HUES48 (cell line): ENCODE results near the gene SOX8.
"Not testable (repeated sequence)": the region's sequence is repeated elsewhere in the genome, so short reads cannot be mapped to it uniquely, and the experiment has no call there.

Experiments
- H3K27ac ChIP-seq: one replicate; pipeline ENCODE4 v1.7.0; 2013; ENCODE audit warnings: low read depth, low read length, inconsistent platforms
- H3K27me3 ChIP-seq: 2 replicates; pipeline ENCODE4 v1.6.1; 2013; ENCODE audit warnings: mild to moderate bottlenecking, low read length; ENCODE audit not compliant: control insufficient read depth, insufficient read depth
- H3K36me3 ChIP-seq: 2 replicates; pipeline ENCODE4 v1.6.1; 2013; ENCODE audit warnings: low read length; ENCODE audit not compliant: control insufficient read depth, insufficient read depth
- H3K4me1 ChIP-seq: 2 replicates; pipeline ENCODE4 v1.6.1; 2013; ENCODE audit warnings: mild to moderate bottlenecking, low read length; ENCODE audit not compliant: control insufficient read depth, insufficient read depth
- H3K4me3 ChIP-seq: 2 replicates; pipeline ENCODE4 v1.5.1; 2013; ENCODE audit warnings: mild to moderate bottlenecking, low read depth, low read length
- H3K9ac ChIP-seq: 2 replicates; pipeline ENCODE4 v1.6.1; 2013; ENCODE audit warnings: mild to moderate bottlenecking, low read depth, low read length, moderate library complexity
- H3K9me3 ChIP-seq: 2 replicates; pipeline ENCODE4 v1.6.1; 2013; ENCODE audit warnings: low read length; ENCODE audit not compliant: control insufficient read depth, insufficient read depth

Gene SOX8

GRCh38 chr16:942436-943060 is 39.0 kb upstream of the SOX8 start:
- Histone ChIP-seq H3K27me3 (no peaks in the 10 kb centered on the region), H3K27ac (no peak overlapping the region), H3K4me1 (no peaks in the 10 kb centered on the region), H3K4me3 (no peak overlapping the region), H3K9me3 (peaks cover 4% of the 10 kb centered on the region; the same call in 1 of the 2 replicates), H3K36me3 (no peaks in the 10 kb centered on the region), H3K9ac (no peak overlapping the region)

- no peaks in the 10 kb centered on the region for H3K27me3 ChIP-seq
- H3K9me3 ChIP-seq = peaks cover 4% of the 10 kb centered on the region; the same call in 1 of the 2 replicates
- H3K4me3 ChIP-seq = no peak overlapping the region
- no peaks in the 10 kb centered on the region for H3K4me1 ChIP-seq
- no peaks in the 10 kb centered on the region for H3K36me3 ChIP-seq
- H3K9ac ChIP-seq = no peak overlapping the region
- H3K27ac ChIP-seq = no peak overlapping the region
These were observed 37.6 kb upstream of the SOX8 start for GRCh38 chr16:943971-944370.

- H3K27me3 ChIP-seq = no peaks in the 10 kb centered on the region
- no peak overlapping the region for H3K4me3 ChIP-seq
- no peak overlapping the region for H3K9ac ChIP-seq
- no peaks in the 10 kb centered on the region for H3K4me1 ChIP-seq
- no peaks in the 10 kb centered on the region for H3K36me3 ChIP-seq
- peaks cover 4% of the 10 kb centered on the region; the same call in 1 of the 2 replicates for H3K9me3 ChIP-seq
- H3K27ac ChIP-seq = no peak overlapping the region
These were observed 36.1 kb upstream of the SOX8 start for GRCh38 chr16:945271-946047.

- Histone ChIP-seq H3K9me3 (peaks cover 4% of the 10 kb centered on the region; the same call in 1 of the 2 replicates), H3K27ac (no peak overlapping the region), H3K36me3 (no peaks in the 10 kb centered on the region), H3K4me3 (no peak overlapping the region), H3K9ac (no peak overlapping the region), H3K27me3 (no peaks in the 10 kb centered on the region), H3K4me1 (no peaks in the 10 kb centered on the region)
These were observed 35.5 kb upstream of the SOX8 start for GRCh38 chr16:946048-946395.

- Histone ChIP-seq H3K9me3 (peaks cover 3% of the 10 kb centered on the region; the same call in 1 of the 2 replicates), H3K36me3 (no peaks in the 10 kb centered on the region), H3K27me3 (no peaks in the 10 kb centered on the region), H3K9ac (no peak overlapping the region), H3K27ac (no peak overlapping the region), H3K4me1 (no peaks in the 10 kb centered on the region), H3K4me3 (no peak overlapping the region)
These were observed 34.2 kb upstream of the SOX8 start for GRCh38 chr16:947255-947921.

GRCh38 chr16:947922-948303 is 33.7 kb upstream of the SOX8 start:
- not testable (repeated sequence) for H3K9ac ChIP-seq, H3K36me3 ChIP-seq, H3K4me3 ChIP-seq, H3K4me1 ChIP-seq, H3K27me3 ChIP-seq, H3K27ac ChIP-seq, H3K9me3 ChIP-seq

- not testable (repeated sequence) for H3K27me3 ChIP-seq, H3K4me3 ChIP-seq, H3K9ac ChIP-seq, H3K36me3 ChIP-seq, H3K9me3 ChIP-seq, H3K4me1 ChIP-seq, H3K27ac ChIP-seq
These were observed 32.8 kb upstream of the SOX8 start for GRCh38 chr16:948767-949166.

GRCh38 chr16:950733-951573 is 30.6 kb upstream of the SOX8 start:
- not testable (repeated sequence) for H3K9me3 ChIP-seq, H3K36me3 ChIP-seq, H3K9ac ChIP-seq, H3K4me3 ChIP-seq, H3K4me1 ChIP-seq, H3K27ac ChIP-seq, H3K27me3 ChIP-seq

GRCh38 chr16:951660-952301 is 29.8 kb upstream of the SOX8 start:
- Histone ChIP-seq H3K27ac (no peak overlapping the region), H3K4me1 (no peaks in the 10 kb centered on the region), H3K9me3 (no peaks in the 10 kb centered on the region), H3K27me3 (no peaks in the 10 kb centered on the region), H3K9ac (no peak overlapping the region), H3K36me3 (no peaks in the 10 kb centered on the region), H3K4me3 (no peak overlapping the region)

GRCh38 chr16:952321-952720 is 29.2 kb upstream of the SOX8 start:
- H3K4me1 ChIP-seq = no peaks in the 10 kb centered on the region
- H3K27ac ChIP-seq = no peak overlapping the region
- no peak overlapping the region for H3K9ac ChIP-seq
- no peaks in the 10 kb centered on the region for H3K36me3 ChIP-seq
- H3K4me3 ChIP-seq = no peak overlapping the region
- H3K9me3 ChIP-seq = no peaks in the 10 kb centered on the region
- H3K27me3 ChIP-seq = no peaks in the 10 kb centered on the region
